ENCODE measurements around the gene ERFL. TPM values are rescaled to one million over a fixed set of nuclear protein-coding genes. Genes with fewer than 3 reads are reported as not detected.
A peak's percentile ranks its signal among the peaks of the same experiment; 100 is the strongest.

The ERFL gene
- total RNA-seq = 1 to 10 TPM; 1.3 to 2.0 TPM

GRCh38 chr19:41928221-41928683, at the start of gene ERFL:
Gene ERFL, minus strand, starts transcription at chr19:41928449. Its CDS starts 15,530 bp downstream, at chr19:41912919.
- Mint-ChIP-seq H3K4me3 (peak within 1 kb of the TSS; percentile 80), H3K27me3 (no peaks in the 10 kb centered on the region), H3K27ac (peak within 1 kb of the TSS; percentile 43), H3K36me3 (no peaks in the 10 kb centered on the region), H3K9me3 (no peaks in the 10 kb centered on the region), H3K4me1 (ENCODE audit: low read depth) (peaks cover 15% of the 10 kb centered on the region)
- no peak for DNase-seq
- ChIA-PET POLR2A (interaction anchor here (1.0 to 1.1 kb wide), 2 partner anchors 42 to 53 kb away, joined by 3 read pairs; no protein-coding TSS in a partner anchor), CTCF (interaction anchor here (0.6 to 2.0 kb wide), 5 partner anchors 9 to 68 kb away, joined by 3 to 4 read pairs (median 3); partner anchors contain the start of gene RPS19)
- intact Hi-C loops (cut with micrococcal nuclease) = loop anchor here (2.0 kb wide), 2 partner anchors 17 to 57 kb away; no protein-coding TSS in a partner anchor

GRCh38 chr19:41977916-41978315, 49.7 kb upstream of the ERFL start:
- Mint-ChIP-seq H3K4me3 (no peak overlapping the region), H3K4me1 (ENCODE audit: low read depth) (no peaks in the 10 kb centered on the region), H3K27ac (no peak overlapping the region), H3K9me3 (no peaks in the 10 kb centered on the region), H3K36me3 (no peaks in the 10 kb centered on the region), H3K27me3 (no peaks in the 10 kb centered on the region)
- POLR2A ChIA-PET = no interaction called here
- DNase-seq = no peak
- intact Hi-C loops (cut with micrococcal nuclease) = no loop called here
- CTCF ChIA-PET = interaction anchor here (0.6 kb wide), 1 partner anchor 442 kb away, joined by 3 read pairs; no protein-coding TSS in a partner anchor

GRCh38 chr19:41974652-41975051, 46.4 kb upstream of the ERFL start:
- H3K4me1 Mint-ChIP-seq (ENCODE audit: low read depth) = no peaks in the 10 kb centered on the region
- no peaks in the 10 kb centered on the region for H3K9me3 Mint-ChIP-seq
- intact Hi-C loops (cut with micrococcal nuclease) = no loop called here
- H3K4me3 Mint-ChIP-seq = no peak overlapping the region
- ChIA-PET POLR2A (no interaction called here), CTCF (interaction anchor here (0.6 kb wide), 1 partner anchor 387 kb away, joined by 3 read pairs; no protein-coding TSS in a partner anchor)
- H3K27ac Mint-ChIP-seq = no peak overlapping the region
- no peaks in the 10 kb centered on the region for H3K36me3 Mint-ChIP-seq
- no peak for DNase-seq
- no peaks in the 10 kb centered on the region for H3K27me3 Mint-ChIP-seq

- Mint-ChIP-seq H3K36me3 (no peaks in the 10 kb centered on the region), H3K4me3 (no peak overlapping the region), H3K4me1 (ENCODE audit: low read depth) (no peaks in the 10 kb centered on the region), H3K27ac (no peak overlapping the region), H3K27me3 (no peaks in the 10 kb centered on the region), H3K9me3 (no peaks in the 10 kb centered on the region)
- no peak for DNase-seq
- ChIA-PET POLR2A (no interaction called here), CTCF (no interaction called here)
- intact Hi-C loops (cut with micrococcal nuclease) = no loop called here
Observed at GRCh38 chr19:41971363-41971762, 43.1 kb upstream of the ERFL start.

- no peaks in the 10 kb centered on the region for H3K9me3 Mint-ChIP-seq
- no peak overlapping the region for H3K4me3 Mint-ChIP-seq
- intact Hi-C loops (cut with micrococcal nuclease) = no loop called here
- DNase-seq = no peak
- no peaks in the 10 kb centered on the region for H3K4me1 Mint-ChIP-seq (ENCODE audit: low read depth)
- CTCF ChIA-PET = no interaction called here
- H3K27ac Mint-ChIP-seq = no peak overlapping the region
- no peaks in the 10 kb centered on the region for H3K27me3 Mint-ChIP-seq
- POLR2A ChIA-PET = no interaction called here
- H3K36me3 Mint-ChIP-seq = no peaks in the 10 kb centered on the region
Observed at GRCh38 chr19:41969772-41970458, 41.7 kb upstream of the ERFL start.

- no peaks in the 10 kb centered on the region for H3K9me3 Mint-ChIP-seq
Observed at GRCh38 chr19:41968751-41969595, 40.7 kb upstream of the ERFL start.

GRCh38 chr19:41967054-41967783, 39.0 kb upstream of the ERFL start:
- ChIA-PET POLR2A (no interaction called here), CTCF (no interaction called here)
- Mint-ChIP-seq H3K27ac (no peak overlapping the region), H3K27me3 (no peaks in the 10 kb centered on the region), H3K36me3 (no peaks in the 10 kb centered on the region), H3K4me1 (ENCODE audit: low read depth) (no peaks in the 10 kb centered on the region), H3K4me3 (no peak overlapping the region), H3K9me3 (no peaks in the 10 kb centered on the region)
- intact Hi-C loops (cut with micrococcal nuclease) = no loop called here
- no peak for DNase-seq

More at GRCh38 chr19:41968751-41969595, 40.7 kb upstream of the ERFL start:
- Mint-ChIP-seq H3K27me3 (no peaks in the 10 kb centered on the region), H3K27ac (no peak overlapping the region), H3K4me3 (no peak overlapping the region), H3K4me1 (ENCODE audit: low read depth) (no peaks in the 10 kb centered on the region), H3K36me3 (no peaks in the 10 kb centered on the region)
- no peak for DNase-seq
- ChIA-PET POLR2A (no interaction called here), CTCF (no interaction called here)
- intact Hi-C loops (cut with micrococcal nuclease) = no loop called here

GRCh38 chr19:41965106-41965505, 36.9 kb upstream of the ERFL start:
- intact Hi-C loops (cut with micrococcal nuclease) = no loop called here
- CTCF ChIA-PET = interaction anchor here (0.6 kb wide), 1 partner anchor 63 kb away, joined by 5 read pairs; no protein-coding TSS in a partner anchor

GRCh38 chr19:41960973-41961372, 32.7 kb upstream of the ERFL start:
- Mint-ChIP-seq H3K4me1 (ENCODE audit: low read depth) (peaks cover 14% of the 10 kb centered on the region), H3K9me3 (no peaks in the 10 kb centered on the region), H3K27me3 (no peaks in the 10 kb centered on the region), H3K4me3 (no peak overlapping the region), H3K27ac (no peak overlapping the region), H3K36me3 (peaks cover 2% of the 10 kb centered on the region)
- ChIA-PET CTCF (no interaction called here), POLR2A (no interaction called here)
- no peak for DNase-seq
- intact Hi-C loops (cut with micrococcal nuclease) = no loop called here

More at GRCh38 chr19:41965106-41965505, 36.9 kb upstream of the ERFL start:
- no peaks in the 10 kb centered on the region for H3K9me3 Mint-ChIP-seq
- POLR2A ChIA-PET = no interaction called here
- no peaks in the 10 kb centered on the region for H3K4me1 Mint-ChIP-seq (ENCODE audit: low read depth)
- H3K36me3 Mint-ChIP-seq = no peaks in the 10 kb centered on the region
- H3K4me3 Mint-ChIP-seq = no peak overlapping the region
- no peaks in the 10 kb centered on the region for H3K27me3 Mint-ChIP-seq
- DNase-seq = no peak
- no peak overlapping the region for H3K27ac Mint-ChIP-seq

GRCh38 chr19:41959056-41960053, 31.1 kb upstream of the ERFL start, which contains the start of gene RABAC1:
Gene RABAC1, minus strand, starts transcription at chr19:41959321. Its CDS starts 29 bp downstream, at chr19:41959292.
- Mint-ChIP-seq H3K4me3 (peak within 1 kb of the TSS; percentile 86), H3K36me3 (peaks cover 2% of the 10 kb centered on the region), H3K27ac (peak within 1 kb of the TSS; percentile 82), H3K9me3 (no peaks in the 10 kb centered on the region), H3K4me1 (ENCODE audit: low read depth) (peaks cover 14% of the 10 kb centered on the region), H3K27me3 (no peaks in the 10 kb centered on the region)
- ChIA-PET POLR2A (interaction anchor here (0.6 to 2.8 kb wide), 4 partner anchors 14 to 99 kb away, joined by 3 to 17 read pairs (median 6); partner anchors contain the start of gene RPS19), CTCF (interaction anchor here (0.9 to 4.3 kb wide), 10 partner anchors 13 to 167 kb away, joined by 3 to 31 read pairs (median 10); partner anchors contain the start of gene RPS19)
- DNase-seq = peak; percentile 92
- intact Hi-C loops (cut with micrococcal nuclease) = loop anchor here (1.0 to 2.0 kb wide), 3 partner anchors 25 to 100 kb away; no protein-coding TSS in a partner anchor

Measured in activated CD4-positive, alpha-beta memory T cell treated with anti-CD3 and anti-CD28 coated beads for 36 hours (primary cell).